Measurements from ENCODE around the gene SNRPD2.
A peak's percentile ranks its signal among the peaks of the same experiment; 100 is the strongest.
"Not testable (repeated sequence)": the region's sequence is repeated elsewhere in the genome, so short reads cannot be mapped to it uniquely, and the experiment has no call there.

SNRPD2 gene

DNA sequence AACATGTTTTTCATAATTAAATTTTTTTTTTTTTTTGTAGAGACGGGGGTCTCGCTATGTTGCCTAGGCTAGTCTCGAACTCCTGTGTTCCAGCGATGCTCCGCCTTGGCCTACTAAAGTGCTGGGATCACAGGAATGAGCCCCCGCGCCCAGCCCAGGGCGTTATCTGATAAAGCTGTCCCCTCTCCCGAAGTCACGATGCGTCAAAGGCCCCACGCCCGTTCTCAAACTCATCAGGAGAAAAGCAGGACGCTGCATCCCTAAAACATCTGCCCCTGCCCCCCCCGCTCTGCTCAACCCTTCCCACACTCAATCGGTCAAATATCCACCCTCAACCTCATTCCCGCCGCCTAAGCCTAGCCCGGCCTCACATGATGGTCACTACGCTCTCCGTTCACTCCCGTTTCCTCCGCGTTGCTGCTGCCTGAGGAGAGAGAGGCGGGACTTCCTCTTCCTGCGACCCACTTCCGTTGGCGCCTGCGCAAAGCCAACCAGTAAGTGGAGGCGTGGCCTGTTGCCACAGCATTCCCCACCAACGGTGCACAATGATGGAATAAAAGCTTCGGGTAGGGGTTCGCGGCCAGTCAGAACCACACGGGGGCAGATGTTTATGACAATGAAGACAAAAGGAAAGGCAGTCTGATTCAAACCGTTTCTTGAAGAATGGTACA lies at the start of gene SNRPD2:
SNRPD2 (minus strand) TSS at position 438 of the 671 bp plus-strand sequence; CDS start at position 373, 65 bp downstream.
- DNase-seq (ENCODE audit: low spot score) = no peak

DNA sequence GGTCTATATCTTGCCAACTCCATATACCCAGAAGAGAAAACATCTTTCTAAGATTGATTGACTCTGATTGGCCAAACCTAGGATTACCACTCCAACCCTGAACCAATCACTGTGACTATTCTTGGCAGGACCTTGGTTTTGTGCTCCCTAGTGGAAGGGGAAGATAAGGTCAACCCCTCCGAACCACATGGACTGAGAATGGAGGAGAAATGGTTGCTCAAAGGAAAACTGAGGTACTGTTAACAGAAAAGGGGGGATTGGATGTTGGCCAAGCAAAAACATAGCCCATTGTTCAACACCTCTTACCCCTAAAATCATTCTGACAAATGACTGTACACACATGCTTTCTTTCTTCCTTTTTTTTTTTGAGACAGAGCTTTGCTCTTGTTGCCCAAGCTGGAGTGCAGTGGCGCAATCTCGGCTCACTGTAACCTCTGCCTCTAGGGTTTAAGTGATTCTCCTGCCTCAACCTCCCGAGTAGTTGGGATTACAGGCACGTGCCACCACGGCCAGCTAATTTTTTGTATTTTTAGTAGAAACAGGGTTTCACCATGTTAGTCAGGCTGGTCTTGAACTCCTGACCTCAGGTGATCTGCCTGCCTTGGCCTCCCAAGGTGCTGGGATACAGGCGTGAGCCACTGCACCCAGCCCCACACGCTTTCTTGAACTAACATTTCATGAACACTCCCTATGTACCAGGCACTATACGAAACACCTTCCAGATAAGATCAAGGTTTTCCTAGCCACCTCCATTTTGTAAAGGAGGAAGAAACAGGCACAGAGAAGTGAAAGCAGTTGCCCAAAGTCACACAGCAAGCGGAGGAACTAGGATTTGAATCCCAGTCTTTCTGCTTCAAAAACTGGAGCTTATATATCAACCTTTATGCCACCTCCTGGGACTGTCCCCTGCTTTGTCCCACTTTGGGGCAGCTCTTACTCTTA lies 48.0 kb upstream of the SNRPD2 start:
- no peak for DNase-seq (ENCODE audit: low spot score)

DNA sequence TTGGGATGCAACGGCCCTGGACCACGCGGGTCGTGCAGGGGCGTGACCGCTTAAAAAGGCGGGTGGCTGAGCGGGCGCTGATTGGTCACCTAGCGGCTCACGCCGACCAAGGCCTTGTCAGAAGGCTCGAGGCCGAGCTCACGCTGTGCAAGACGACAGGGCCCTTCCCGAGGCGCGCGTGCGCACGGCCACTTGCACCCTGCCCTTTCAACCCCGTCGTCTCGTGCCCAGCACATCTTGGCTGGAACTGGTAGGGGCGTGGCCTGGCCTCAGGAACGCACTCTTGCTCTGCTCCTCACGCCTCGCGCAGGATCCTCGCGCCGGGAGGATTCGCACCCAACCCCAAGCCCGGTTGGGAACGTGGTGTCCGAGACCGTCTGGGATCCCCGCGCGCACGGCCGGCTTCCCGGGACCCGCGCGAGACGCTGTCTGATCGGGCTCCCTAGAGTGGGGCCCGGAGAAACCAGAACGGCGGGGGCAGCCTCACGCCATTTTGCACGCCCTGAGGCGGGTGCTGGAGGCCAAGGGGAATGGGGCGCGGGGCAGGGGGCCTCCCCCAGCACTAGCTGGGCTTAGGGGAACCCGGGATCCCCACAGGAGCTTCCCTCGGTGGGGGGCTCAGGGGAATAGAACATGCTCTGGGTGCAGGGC lies 41.5 kb upstream of the SNRPD2 start, which contains the start of gene MEIOSIN:
MEIOSIN (plus strand) TSS at position 280 of the 651 bp plus-strand sequence. CDS start 1,938 bp downstream, outside the sequence.
- no peak for DNase-seq (ENCODE audit: low spot score)

DNA sequence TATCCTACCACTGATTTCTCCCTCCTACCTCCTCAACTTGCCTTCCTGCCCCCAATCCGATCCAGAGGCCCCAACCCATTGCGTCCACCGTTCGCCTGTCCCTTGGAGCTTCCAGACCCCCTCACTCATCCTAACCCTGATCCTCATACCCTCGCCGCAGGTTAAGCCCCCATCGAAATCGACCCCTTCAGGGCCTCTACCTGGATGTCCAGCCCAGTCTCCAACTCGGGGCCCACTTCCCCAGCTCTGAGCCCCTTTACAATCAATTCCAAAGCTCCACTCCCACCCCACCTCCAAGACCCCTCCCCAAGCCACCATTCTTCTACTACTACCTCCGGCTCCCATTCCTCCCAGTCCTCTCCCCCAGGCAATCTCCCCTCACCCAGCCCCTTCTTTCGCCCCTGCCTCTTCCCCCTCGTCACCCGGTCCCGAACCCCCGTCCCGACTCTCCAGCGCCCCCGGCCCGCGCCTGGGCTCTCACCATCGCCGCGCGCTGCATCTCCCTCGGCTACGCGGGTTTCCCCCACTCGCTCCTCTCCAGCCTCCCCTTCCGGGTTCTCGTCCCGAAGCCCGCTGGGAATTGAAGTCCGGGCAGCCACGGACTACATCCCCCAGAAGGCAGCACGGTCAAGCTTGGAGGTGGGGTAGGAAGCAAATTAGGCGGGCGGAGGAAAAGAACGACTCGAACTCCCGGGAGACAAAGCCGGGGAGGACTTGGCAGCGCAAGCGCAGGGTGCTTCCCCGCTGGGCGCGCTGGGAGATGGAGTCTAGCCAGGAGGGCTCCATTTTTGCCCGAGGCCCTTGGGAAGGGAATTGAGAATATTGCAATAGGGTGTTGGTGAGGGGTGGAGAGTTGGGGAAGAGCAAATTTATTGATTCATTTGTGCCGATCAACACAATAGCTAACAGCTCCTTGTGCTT lies 38.9 kb upstream of the SNRPD2 start, which contains the start of gene FBXO46:
FBXO46 (minus strand) TSS at position 529 of the 921 bp plus-strand sequence. CDS start 17,401 bp downstream, outside the sequence.
- DNase-seq (ENCODE audit: low spot score) = peak; percentile 96

DNA sequence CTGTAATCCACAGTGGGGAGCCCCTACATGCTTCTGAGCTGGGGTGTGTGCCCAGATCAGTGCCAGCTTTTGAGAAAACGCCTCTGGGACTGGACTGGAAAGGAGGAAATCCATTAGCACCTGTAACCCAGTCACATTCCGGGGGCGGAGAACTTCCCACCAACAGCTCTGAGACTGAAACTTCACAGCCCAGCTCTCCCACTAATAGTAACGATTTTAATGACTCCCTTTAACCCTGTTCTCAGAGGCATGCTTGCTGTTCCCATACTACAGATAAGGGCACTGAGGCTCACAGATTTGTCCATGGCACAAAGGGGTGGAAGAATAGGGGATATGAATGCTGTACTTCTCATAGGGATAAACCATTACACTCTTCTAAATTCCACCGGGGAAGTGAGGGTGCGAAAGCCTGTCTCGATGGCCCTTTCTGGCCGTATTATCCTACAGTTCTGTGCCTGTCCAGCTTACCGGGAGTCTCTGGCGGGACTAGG lies 38.1 kb upstream of the SNRPD2 start:
- no peak for DNase-seq (ENCODE audit: low spot score)

DNA sequence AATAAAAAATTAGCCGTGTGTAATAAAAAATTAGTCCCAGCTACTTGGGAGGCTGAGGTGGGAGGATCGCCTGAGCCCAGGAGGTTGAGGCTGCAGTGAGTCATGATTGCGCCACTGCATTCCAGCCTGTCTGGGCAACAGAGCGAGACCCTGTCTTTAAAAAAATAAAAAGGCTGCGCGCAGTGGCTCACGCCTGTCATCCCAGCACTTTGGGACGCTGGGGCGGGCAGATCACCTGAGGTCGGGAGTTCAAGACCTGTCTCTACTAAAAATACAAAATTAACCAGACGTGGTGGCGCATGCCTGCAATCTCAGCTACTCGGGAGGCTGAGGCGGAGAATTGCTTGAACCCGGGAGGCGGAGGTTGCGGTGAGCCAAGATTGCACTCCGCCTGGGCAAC lies 36.9 kb upstream of the SNRPD2 start:
- not testable (repeated sequence) for DNase-seq (ENCODE audit: low spot score)

DNA sequence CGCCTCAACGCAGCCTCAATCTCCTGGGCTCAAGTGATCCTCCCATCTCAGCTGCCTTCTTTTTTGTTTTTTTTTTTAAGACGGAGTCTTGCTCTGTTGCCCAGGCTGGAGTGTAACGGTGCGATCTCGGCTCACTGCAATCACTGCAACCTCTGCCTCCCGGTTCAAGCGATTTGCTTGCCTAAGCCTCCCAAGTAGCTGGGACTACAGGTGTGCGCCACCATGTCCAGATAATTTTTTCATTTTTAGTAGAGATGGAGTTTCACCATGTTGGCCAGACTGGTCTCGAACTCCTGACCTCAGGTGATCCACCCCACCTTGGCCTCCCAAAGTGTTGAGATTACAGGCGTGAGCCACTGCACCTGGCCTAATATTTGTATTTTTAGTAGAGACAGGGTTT lies 28.3 kb upstream of the SNRPD2 start:
- DNase-seq (ENCODE audit: low spot score) = not testable (repeated sequence)

DNA sequence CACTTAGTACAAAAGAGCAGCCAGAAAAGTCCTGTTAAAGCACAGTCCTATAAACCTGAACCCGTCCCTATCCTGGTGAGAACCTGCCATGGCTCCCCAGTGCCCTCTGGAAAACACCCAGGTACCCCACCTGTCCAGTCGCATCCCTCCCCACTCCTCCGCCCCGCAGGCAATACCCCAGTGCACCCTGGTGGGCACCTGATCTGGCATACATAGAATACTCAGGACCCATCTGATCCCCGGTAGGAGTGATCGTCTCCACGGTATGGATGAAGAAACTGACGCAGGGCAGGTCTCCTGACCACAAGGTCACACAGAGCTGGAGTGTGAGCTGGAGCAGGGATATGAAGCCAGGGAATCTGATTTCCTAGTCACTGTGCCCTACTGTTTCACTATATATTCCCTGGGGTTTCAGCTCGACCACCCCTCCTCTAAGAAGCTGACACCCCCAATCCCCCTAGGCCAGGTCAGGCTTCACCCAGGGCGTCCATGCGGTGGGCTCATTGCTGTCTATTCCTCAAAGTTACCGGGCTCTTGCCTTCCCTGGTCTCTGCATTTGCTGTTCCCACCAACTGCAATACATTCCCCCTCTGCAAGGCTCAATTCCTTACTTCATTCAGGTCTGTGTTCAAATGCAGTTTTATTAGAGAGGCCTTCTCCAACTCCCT lies 26.4 kb upstream of the SNRPD2 start:
- no peak for DNase-seq (ENCODE audit: low spot score)

DNA sequence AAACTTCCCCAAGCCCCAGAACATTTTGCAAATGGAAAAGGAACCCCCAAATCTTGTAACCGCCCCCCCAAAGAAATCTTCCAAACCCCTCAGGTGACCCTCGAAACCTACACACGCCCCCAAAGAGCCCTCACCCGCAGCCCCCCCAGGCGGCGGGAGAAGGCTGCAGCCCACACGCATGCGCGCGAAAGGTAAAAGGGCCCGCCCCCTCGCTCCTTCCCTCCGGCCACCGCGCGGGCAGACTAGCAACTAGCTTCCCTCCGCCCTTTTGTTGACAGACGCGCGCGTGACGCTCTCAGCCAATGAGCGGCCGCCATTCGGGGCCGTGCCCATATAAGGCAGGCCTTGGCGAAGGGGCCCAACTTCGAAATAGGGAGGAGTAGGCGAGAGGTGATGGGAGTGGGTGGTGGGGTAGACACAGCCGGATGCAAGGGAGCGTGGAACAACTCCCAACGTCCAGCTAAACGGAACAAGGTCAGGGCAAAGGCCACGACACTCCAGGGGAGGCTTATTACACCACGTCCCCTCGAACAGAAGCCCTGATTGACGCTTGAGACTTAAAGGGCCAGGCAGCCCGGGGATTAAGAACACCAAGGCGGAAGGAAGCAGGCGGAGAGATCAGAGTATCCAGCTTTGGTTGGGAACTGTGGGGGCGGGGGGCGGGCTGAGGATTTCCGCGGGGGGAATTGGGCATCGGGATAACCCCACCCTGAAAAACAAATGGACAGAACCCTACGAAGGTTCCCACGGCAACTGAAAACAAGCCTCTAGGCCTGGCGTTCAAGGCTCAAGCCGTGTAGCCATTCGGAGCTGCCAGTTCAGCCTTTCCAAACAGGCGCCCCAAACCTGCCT lies 25.6 kb upstream of the SNRPD2 start:
- peak; percentile 99 for DNase-seq (ENCODE audit: low spot score)

DNA sequence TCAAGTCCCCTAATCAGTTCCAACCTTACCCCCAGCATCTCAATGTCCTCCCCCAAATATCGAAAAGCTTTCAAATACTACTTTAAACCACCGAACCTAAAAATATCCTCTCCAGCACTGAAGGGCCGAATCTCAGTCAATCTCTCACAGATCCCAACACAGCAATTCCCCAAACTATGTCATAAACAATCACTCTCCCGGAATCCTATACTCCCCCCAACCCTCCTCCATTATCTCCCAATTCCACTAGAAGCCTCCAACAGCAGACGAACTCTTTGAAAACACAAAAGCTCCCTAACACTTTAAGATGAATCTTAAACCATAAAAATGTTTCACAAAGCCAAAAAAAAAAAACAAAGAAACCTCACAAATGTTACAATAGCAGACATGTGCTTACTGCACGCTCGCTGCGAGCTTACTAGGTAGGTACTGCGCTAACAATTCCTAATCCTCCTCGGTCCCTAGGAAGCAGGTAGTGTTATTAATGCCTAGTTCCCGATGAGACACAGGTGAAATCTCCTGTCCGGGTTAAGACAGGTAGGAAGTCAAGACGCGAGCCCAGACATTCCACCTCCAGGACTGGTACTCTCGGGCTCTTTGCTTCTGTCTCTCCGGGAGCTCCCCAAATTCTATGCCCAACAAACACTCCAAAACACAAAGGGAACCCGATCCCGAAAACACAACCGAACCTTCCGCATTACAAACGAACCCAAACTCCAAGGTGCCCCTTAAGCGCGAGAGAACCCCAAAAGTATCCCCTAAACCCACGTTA lies 24.8 kb upstream of the SNRPD2 start:
- DNase-seq (ENCODE audit: low spot score) = no peak

DNA sequence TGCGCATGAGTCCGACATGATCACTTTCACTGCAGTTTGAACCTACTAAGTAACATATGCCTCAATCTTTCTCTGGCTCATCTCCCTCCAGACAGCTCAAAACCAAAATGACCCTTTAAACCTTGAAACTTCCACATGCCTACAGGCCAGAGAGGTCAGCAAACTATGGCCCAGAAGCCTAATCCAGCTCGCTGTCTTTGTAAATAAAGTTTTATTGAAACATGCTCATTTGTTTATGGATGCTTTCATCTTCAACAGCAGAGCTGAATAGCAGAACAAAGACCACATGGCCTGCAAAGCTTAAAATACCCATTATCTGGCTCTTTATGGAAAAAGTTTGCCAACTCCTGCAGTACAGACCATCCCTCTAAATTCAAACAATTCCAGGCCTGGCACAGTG lies 23.4 kb upstream of the SNRPD2 start:
- no peak for DNase-seq (ENCODE audit: low spot score)

DNA sequence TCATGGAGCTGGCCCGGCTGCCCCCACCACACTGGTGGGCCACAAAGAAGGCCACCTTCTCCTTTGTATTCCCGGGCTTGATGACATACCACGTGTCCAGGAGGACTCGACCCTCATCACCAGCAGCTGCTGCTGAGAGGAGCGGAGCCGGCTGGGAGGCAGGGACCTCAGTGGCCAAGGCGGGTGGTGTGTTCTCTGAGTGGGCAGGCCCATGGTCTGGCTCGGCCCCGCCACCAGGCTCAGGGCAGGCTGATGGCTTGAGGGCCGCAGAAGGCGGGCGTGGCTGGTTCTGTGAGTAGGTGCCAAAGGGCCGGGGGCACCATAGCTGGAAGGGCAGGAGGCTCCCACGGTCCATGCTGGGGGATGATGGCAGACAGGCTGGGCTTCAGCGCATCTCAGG lies 21.4 kb upstream of the SNRPD2 start:
- DNase-seq (ENCODE audit: low spot score) = no peak

DNA sequence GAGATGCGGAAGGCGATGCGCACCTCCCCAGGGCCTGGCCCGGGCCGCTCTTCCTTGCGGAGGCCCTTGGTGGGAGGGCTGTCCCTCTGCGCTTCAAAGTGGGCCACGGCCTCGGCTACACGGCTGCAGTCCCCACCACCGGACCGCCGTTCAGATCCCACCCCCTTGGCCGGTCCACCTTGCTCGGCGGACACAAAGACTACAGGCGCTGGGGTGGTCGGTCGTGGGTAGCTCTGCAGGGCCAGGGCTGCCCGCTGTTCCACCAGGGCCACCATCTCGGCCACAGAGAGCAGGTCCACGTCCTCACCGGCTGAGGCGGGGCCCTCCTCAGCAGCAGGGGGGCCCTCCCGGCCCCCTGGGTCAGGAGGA lies 20.9 kb upstream of the SNRPD2 start:
- DNase-seq (ENCODE audit: low spot score) = no peak

DNA sequence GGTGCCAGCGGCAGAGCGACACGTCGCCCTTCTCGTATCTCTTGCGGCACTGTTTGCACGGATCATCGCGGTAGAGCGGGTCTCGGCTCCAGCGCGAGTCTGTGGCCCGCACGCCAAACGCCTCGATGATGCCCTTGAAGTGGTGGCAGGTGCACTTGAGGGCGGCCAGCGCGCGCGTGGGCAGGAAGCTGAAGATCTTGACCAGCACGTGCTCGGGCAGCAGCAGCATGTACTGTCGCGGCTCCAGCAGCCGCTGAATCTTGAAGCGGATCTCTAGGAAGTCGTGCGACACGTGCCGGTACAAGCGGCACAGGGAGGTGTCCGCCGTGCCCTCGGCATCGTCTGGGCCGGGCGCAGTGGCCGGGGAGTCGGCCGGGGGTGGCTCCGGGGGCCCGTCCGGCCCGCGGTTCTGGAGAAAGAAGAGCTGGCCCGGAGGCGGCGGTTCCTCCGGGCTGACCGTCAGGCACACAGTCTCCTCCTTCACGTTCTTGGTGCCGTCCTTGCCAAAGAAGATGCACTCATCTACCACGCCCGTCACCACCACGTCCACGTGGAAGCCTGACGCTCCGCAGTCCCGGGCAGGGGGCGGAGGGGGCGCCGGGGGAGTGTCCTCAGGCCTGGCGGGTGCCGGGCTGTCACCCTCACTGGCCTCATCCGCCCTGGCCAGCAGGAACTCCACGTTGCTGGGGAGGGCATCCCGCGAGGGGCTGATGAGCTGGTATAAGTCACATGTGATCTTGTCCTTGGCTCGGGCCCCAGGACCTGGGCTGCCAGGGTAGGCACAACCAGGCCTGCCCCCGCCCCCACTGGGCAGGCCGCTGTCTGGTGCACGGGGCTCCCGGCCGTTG lies 20.3 kb upstream of the SNRPD2 start:
- no peak for DNase-seq (ENCODE audit: low spot score)

DNA sequence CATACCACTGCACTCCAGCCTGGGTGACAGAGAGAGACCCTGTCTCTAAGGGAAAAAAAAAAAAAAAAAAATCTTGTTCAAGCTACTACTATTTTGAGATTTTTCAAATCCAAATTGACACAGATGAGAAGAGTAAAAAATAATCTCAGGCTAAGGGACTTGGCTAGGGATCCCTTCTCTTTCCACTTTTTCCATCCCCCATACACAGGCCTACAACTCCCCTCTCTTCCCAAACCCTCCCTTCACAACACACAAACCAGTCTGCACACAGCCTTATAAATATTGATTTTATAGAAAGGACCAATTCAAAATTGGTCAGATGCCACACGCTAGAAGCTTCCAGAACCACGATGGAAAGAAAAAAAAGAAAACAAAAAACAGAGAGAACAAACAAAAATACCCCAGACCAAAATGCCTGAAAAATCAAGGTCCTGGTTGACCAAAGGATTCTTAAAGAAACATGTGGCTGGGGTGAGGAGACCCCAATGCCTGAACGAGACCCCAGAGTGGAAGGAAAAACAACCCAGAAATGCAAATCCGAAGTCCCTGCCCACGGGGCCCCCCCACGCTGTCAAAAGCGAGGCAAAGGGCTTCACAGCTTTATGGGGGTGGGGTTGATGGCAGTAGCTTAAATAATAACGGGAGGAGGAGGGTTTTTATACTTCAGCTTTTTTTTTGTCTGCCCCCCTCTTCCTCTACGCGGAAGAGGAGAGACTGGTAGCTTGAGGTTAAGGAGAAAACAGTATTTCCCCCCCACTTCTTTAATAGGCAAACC lies 18.8 kb upstream of the SNRPD2 start:
- DNase-seq (ENCODE audit: low spot score) = no peak

DNA sequence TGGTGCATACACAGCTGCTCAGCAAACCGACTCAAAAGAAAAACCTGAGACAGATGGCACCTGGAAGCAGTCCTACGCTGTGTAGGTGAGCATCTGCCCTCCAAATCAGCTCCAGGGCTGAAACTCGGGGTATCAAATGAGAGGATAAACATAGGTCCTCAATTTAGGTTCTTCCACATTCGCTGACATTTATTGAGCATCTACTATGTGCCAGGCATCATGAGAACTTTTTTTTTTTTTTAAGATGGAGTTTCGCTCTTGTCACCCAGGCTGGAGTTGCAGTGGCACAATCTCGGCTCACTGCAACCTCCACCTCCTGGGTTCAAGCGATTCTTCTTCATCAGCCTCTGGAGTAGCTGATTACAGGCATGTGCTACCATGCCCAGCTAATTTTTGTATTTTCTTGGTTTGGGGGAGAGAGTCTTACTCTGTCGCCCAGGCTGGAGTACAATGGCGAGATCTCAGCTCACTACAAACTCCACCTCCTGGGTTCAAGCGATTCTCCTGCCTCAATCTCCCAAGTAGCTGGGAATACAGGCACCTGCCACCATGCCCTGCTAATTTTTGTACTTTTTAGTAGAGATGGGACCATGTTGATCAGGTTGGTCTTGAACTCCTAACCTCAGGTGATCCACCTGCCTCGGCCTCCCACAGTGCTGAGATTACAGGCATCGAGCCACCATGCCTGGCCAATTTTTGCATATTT lies 14.1 kb upstream of the SNRPD2 start:
- no peak for DNase-seq (ENCODE audit: low spot score)
